ENCODE data around the gene MRPL3. TPM values are rescaled to one million over a fixed set of nuclear protein-coding genes. Genes with fewer than 3 reads are reported as not detected.

MRPL3 gene
- polyA plus RNA-seq, 1 of the 3 experiments (the other 2 are of a cell fraction), result 73.7 TPM

DNA sequence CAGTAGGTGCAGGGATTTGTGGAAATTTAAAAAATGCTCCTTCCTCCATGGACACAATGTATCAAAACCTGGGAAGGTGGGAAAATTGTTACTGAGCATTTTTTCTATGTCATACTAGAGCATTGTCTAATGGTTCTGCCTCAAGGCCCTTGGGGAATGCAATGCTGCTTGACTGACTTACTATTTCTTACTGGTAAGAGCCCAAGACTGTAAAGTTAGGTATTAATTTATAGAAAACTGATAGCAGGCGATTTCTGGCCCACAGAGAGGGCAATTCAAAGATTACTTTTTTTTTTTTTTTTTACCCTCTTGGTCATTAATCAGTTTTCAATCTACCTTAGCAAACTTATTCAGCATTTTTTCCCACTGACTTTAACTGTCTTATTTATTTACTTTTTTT, 38.5 kb upstream of the MRPL3 start:
- no peak overlapping the region for H3K27ac ChIP-seq (ENCODE audit: low read depth in 2 of 2, low read length in 1 of 2)
- H2AFZ ChIP-seq (ENCODE audit: low read depth), result no peak overlapping the region
- ChIA-PET POLR2A (no interaction called here), CTCF (interaction anchor here (3.4 kb wide), 1 partner anchor 494 kb away, joined by 8 read pairs; the partner anchor contains the start of gene CPNE4)
- no peak overlapping the region for H3K4me2 ChIP-seq
- DNase-seq, result no peak
- no peaks in the 10 kb centered on the region for H3K36me3 ChIP-seq (replicated peaks in 1 of 2; ENCODE audit: control insufficient read depth in 1 of 2, insufficient read depth in 2 of 2, low read length in 1 of 2)
- H3F3A ChIP-seq (replicated peaks; ENCODE audit: insufficient read depth), result no peaks in the 10 kb centered on the region
- no peaks in the 10 kb centered on the region for H3K9me3 ChIP-seq
- H3K4me3 ChIP-seq (ENCODE audit: low read depth in 2 of 2, low read length in 1 of 2), result no peak overlapping the region
- TF ChIP-seq SIN3A (IDR thresholded peaks at IDR 0.05; ENCODE audit: borderline replicate concordance, low read depth, low read length) (no peak), EP300 (IDR thresholded peaks at IDR 0.05; ENCODE audit: borderline replicate concordance in 1 of 2, low read depth in 1 of 2, low read length in 1 of 2) (no peak), PBX3 (IDR thresholded peaks at IDR 0.05) (no peak), IRF3 (IDR thresholded peaks at IDR 0.05; ENCODE audit: low read depth, low read length) (no peak), TEAD4 (IDR thresholded peaks at IDR 0.05; ENCODE audit: borderline replicate concordance, insufficient read depth) (no peak), GABPA (IDR thresholded peaks at IDR 0.05; ENCODE audit: low read depth) (no peak), RXRA (IDR thresholded peaks at IDR 0.05; ENCODE audit: borderline replicate concordance, low read depth) (no peak), YY1 (IDR thresholded peaks at IDR 0.05; ENCODE audit: low read depth) (no peak), GATA2 (CRISPR knock-in tag; IDR thresholded peaks at IDR 0.05) (no peak), CHD2 (IDR thresholded peaks at IDR 0.05; ENCODE audit: low read length, partially characterized antibody) (no peak), RCOR1 (IDR thresholded peaks at IDR 0.05; ENCODE audit: low read length) (no peak), FOSL2 (IDR thresholded peaks at IDR 0.05; ENCODE audit: borderline replicate concordance, low read depth) (no peak), FOXJ3 (CRISPR knock-in tag; IDR thresholded peaks at IDR 0.05) (no peak)
- peaks cover 0 to 3% of the 10 kb centered on the region in 2 experiments; a peak in 2 of 4 replicates for H3K4me1 ChIP-seq (ENCODE audit: control insufficient read depth in 1 of 2, insufficient read depth in 2 of 2, low read depth in 1 of 2, low read length in 1 of 2)
- H3K9ac ChIP-seq, result no peak overlapping the region
- no peaks in the 10 kb centered on the region for H4K20me1 ChIP-seq (ENCODE audit: insufficient read depth)
- H3K79me2 ChIP-seq (ENCODE audit: insufficient read depth), result no peaks in the 10 kb centered on the region
- H3K9me2 ChIP-seq, result no peaks in the 10 kb centered on the region
- no peaks in the 10 kb centered on the region for H3K27me3 ChIP-seq (ENCODE audit: insufficient read depth)
- WGBS (ENCODE audit: low lambda C conversion rate), result 30% methylated on average over 1 of the region's 1 CpG

GRCh38 chr3:131540821-131541220, 38.0 kb upstream of the MRPL3 start:
- ChIA-PET CTCF (no interaction called here), POLR2A (no interaction called here)

More at GRCh38 chr3:131540821-131541220, 38.0 kb upstream of the MRPL3 start:
- Histone ChIP-seq H3F3A (replicated peaks; ENCODE audit: insufficient read depth) (no peaks in the 10 kb centered on the region), H3K4me1 (ENCODE audit: control insufficient read depth in 1 of 2, insufficient read depth in 2 of 2, low read depth in 1 of 2, low read length in 1 of 2) (peaks cover 0 to 3% of the 10 kb centered on the region in 2 experiments; a peak in 2 of 4 replicates), H3K27me3 (ENCODE audit: insufficient read depth) (no peaks in the 10 kb centered on the region), H4K20me1 (ENCODE audit: insufficient read depth) (no peaks in the 10 kb centered on the region), H3K4me2 (no peak overlapping the region), H3K9me3 (no peaks in the 10 kb centered on the region), H2AFZ (ENCODE audit: low read depth) (no peak overlapping the region), H3K4me3 (ENCODE audit: low read depth in 2 of 2, low read length in 1 of 2) (no peak overlapping the region), H3K9ac (no peak overlapping the region), H3K9me2 (no peaks in the 10 kb centered on the region), H3K79me2 (ENCODE audit: insufficient read depth) (no peaks in the 10 kb centered on the region), H3K27ac (ENCODE audit: low read depth in 2 of 2, low read length in 1 of 2) (no peak overlapping the region), H3K36me3 (replicated peaks in 1 of 2; ENCODE audit: control insufficient read depth in 1 of 2, insufficient read depth in 2 of 2, low read length in 1 of 2) (no peaks in the 10 kb centered on the region)
- WGBS (ENCODE audit: low lambda C conversion rate), result 67% methylated on average over 2 of the region's 2 CpGs
- no peak for DNase-seq
- TF ChIP-seq RFX5 (IDR thresholded peaks at IDR 0.05; ENCODE audit: low read length), result no peak
- no peak for TF ChIP-seq EZH2phosphoT487 (IDR thresholded peaks at IDR 0.05; ENCODE audit: borderline replicate concordance, low read depth)
